Measurements from ENCODE around the gene TFF3. TPM values are rescaled to one million over a fixed set of nuclear protein-coding genes. Genes with fewer than 3 reads are reported as not detected.

Gene TFF3
- total and polyA plus RNA-seq, 2 of the 4 experiments (the other 2 are of a cell fraction) = not detected

- H3K27ac ChIP-seq (ENCODE audit: insufficient read depth, low read length) = no peak overlapping the region
- dilution Hi-C loops (cut with HindIII; ENCODE audit: low sequenced_read_pairs, unreplicated experiment) = no loop called here
Measured at GRCh38 chr21:42288962-42289361, 26.2 kb downstream of the TFF3 start.

More at GRCh38 chr21:42288962-42289361, 26.2 kb downstream of the TFF3 start:
- WGBS, 2 experiments (ENCODE audit: extremely low coverage in 2 of 2, insufficient read length in 1 of 2) = no CpG with 5 or more reads among the region's 5 CpGs
- H3K36me3 ChIP-seq (ENCODE audit: control insufficient read depth, insufficient read depth, low read length) = peaks cover 23% of the 10 kb centered on the region; the same call in 1 of the 2 replicates
- H3K4ac ChIP-seq (ENCODE audit: low read depth, low read length) = no peak overlapping the region
- no peak overlapping the region for H2AK5ac ChIP-seq (ENCODE audit: low read depth, low read length)
- peaks cover 6% of the 10 kb centered on the region for H3K9me1 ChIP-seq (ENCODE audit: insufficient read depth, low read length)
- H2BK5ac ChIP-seq (ENCODE audit: low read depth, low read length, poor library complexity, severe bottlenecking) = no peak overlapping the region
- H3K9me3 ChIP-seq (ENCODE audit: control insufficient read depth, insufficient read depth, low read length) = peaks cover 2% of the 10 kb centered on the region; the same call in 1 of the 2 replicates
- DNase-seq (no peak), ATAC-seq (ENCODE audit: low read depth) (no peak)
- H2AK9ac ChIP-seq (replicated peaks; ENCODE audit: low read depth, low read length, poor library complexity) = no peak overlapping the region
- no peaks in the 10 kb centered on the region for H3K27me3 ChIP-seq (ENCODE audit: control insufficient read depth, insufficient read depth, low read length)
- no peak overlapping the region for H2BK120ac ChIP-seq (ENCODE audit: low read depth, low read length)
- intact Hi-C loops (cut with micrococcal nuclease) (no loop called here), in situ Hi-C loops (cut with MboI; ENCODE audit: low sequenced_read_pairs) (no loop called here)
- no peak overlapping the region for H4K91ac ChIP-seq (ENCODE audit: insufficient read depth, low read depth, low read length)
- no peaks in the 10 kb centered on the region for H3K79me1 ChIP-seq (ENCODE audit: low read depth in 1 of 2, low read length in 2 of 2)
- BruUV-seq (replicated peaks) = no TSS peak
- peaks cover 2% of the 10 kb centered on the region; the same call in 1 of the 2 replicates for H3K4me1 ChIP-seq (ENCODE audit: control insufficient read depth, insufficient read depth, low read length)
- no peak overlapping the region for H4K8ac ChIP-seq (ENCODE audit: low read depth in 2 of 2, low read length in 2 of 2)
- TF ChIP-seq ELK1 (IDR thresholded peaks at IDR 0.05; ENCODE audit: borderline replicate concordance, low read depth, low read length) (no peak), MAFK (IDR thresholded peaks at IDR 0.05; ENCODE audit: low read depth, low read length) (no peak)
- no peak overlapping the region for H2BK15ac ChIP-seq (ENCODE audit: low read depth, low read length)
- ChIA-PET CTCF (no interaction called here), POLR2A (ENCODE audit: unreplicated experiment) (no interaction called here)
- H3K18ac ChIP-seq (ENCODE audit: low read depth, low read length) = no peak overlapping the region
- no peak overlapping the region for H4K5ac ChIP-seq (ENCODE audit: low read depth, low read length)
- H3K56ac ChIP-seq (ENCODE audit: extremely low read depth, insufficient read depth, low read length) = no peak overlapping the region
- H3K23ac ChIP-seq (ENCODE audit: low read depth, low read length) = no peak overlapping the region
- H3K4me3 ChIP-seq (ENCODE audit: insufficient read depth, low read depth, low read length) = no peak overlapping the region
- H3K9ac ChIP-seq (ENCODE audit: low read depth, low read length) = no peak overlapping the region
- no peak overlapping the region for H2AFZ ChIP-seq (replicated peaks; ENCODE audit: low read length, poor library complexity)
- no peaks in the 10 kb centered on the region; the same call in 1 of the 2 replicates for H4K20me1 ChIP-seq (ENCODE audit: insufficient read depth, low read length)
- no peak overlapping the region for H2BK20ac ChIP-seq (ENCODE audit: low read depth, low read length)
- no peak overlapping the region for H3K14ac ChIP-seq (replicated peaks; ENCODE audit: low read depth, low read length)
- no peak overlapping the region for H3K4me2 ChIP-seq (ENCODE audit: low read depth, low read length)
